Colonic mucosa (tissue), 4 donors: ENCODE data around the gene ZNF785. TPM values are rescaled to one million over a fixed set of nuclear protein-coding genes. Genes with fewer than 3 reads are reported as not detected.

Experiments used
- DNase-seq: peaks from one replicate; pipeline ENCODE4 v3.0.0-alpha.2; 2020
- H3K27ac ChIP-seq: fragments of 200-600 bp; one replicate; pipeline ENCODE4 v1.8.0; 2021
- H3K27me3 ChIP-seq: fragments of 200-600 bp; one replicate; pipeline ENCODE4 v1.8.0; 2021
- H3K36me3 ChIP-seq: fragments of 200-600 bp; one replicate; pipeline ENCODE4 v1.8.0; 2021
- H3K4me1 ChIP-seq: fragments of 200-600 bp; one replicate; pipeline ENCODE4 v1.8.0; 2021; ENCODE audit warnings: mild to moderate bottlenecking
- H3K4me3 ChIP-seq: fragments of 200-600 bp; one replicate; pipeline ENCODE4 v1.8.0; 2021
- H3K9ac ChIP-seq, 2 donors: one replicate each; pipeline ENCODE4 v1.7.0; 2013; ENCODE audit warnings: control low read depth in 2 of 2, low read depth in 2 of 2, low read length in 2 of 2
- H3K9me3 ChIP-seq: fragments of 200-600 bp; one replicate; pipeline ENCODE4 v1.8.0; 2021
- CTCF ChIP-seq: fragments of 200-600 bp; IDR thresholded peaks from one replicate; pipeline ENCODE4 v1.8.0; 2022; ENCODE audit warnings: antibody characterized with exemption, mild to moderate bottlenecking
- intact Hi-C: fragments of 100-400 bp; cut with DNase I; formaldehyde crosslinking; loops from one replicate; pipeline ENCODE4 v1.14.1; 2022
- total RNA-seq, 2 donors: library from RNA; stranded (reverse); fragmentation: NEBNext Ultra II Directional in 1 of 2; extraction: Animal tissue kit (Norgen Biotek cat#: 25700) in 1 of 2; gene quantifications; one replicate each; pipeline ENCODE4 v1.2.1, GENCODE V29; 2021
- donor health status: healthy.
- donor health status: DM: no; HTN: no; CAD: no.
- donor health status: DM: no; HTN: no; CAD: no.

ZNF785 gene
- total RNA-seq, 2 donors from 2014 or later, result 12.7 to 13.3 TPM

- Histone ChIP-seq H3K36me3 (no peaks in the 10 kb centered on the region), H3K4me3 (no peak overlapping the region), H3K9ac (no peak overlapping the region), H3K9me3 (no peaks in the 10 kb centered on the region), H3K27me3 (no peaks in the 10 kb centered on the region), H3K4me1 (peaks cover 7% of the 10 kb centered on the region), H3K27ac (no peak overlapping the region)
- DNase-seq, result no peak
- intact Hi-C loops, result no loop called here
- no peak for TF ChIP-seq CTCF
Measured at GRCh38 chr16:30552956-30553355, 32.5 kb downstream of the ZNF785 start.

- Histone ChIP-seq H3K36me3 (no peaks in the 10 kb centered on the region), H3K4me1 (peaks cover 4% of the 10 kb centered on the region), H3K4me3 (no peak overlapping the region), H3K27ac (no peak overlapping the region), H3K9ac (no peak overlapping the region), H3K9me3 (no peaks in the 10 kb centered on the region), H3K27me3 (no peaks in the 10 kb centered on the region)
- intact Hi-C loops, result no loop called here
- no peak for TF ChIP-seq CTCF
- no peak for DNase-seq
Measured at GRCh38 chr16:30551781-30552180, 33.7 kb downstream of the ZNF785 start.

GRCh38 chr16:30548416-30549253, 36.9 kb downstream of the ZNF785 start:
- H3K4me1 ChIP-seq, result no peaks in the 10 kb centered on the region
- peak; percentile 41 for DNase-seq

GRCh38 chr16:30546115-30546514, 39.4 kb downstream of the ZNF785 start:
- no peaks in the 10 kb centered on the region for H3K9me3 ChIP-seq
- no peaks in the 10 kb centered on the region for H3K36me3 ChIP-seq
- H3K4me1 ChIP-seq, result peaks cover under 1% of the 10 kb centered on the region
- H3K27ac ChIP-seq, result no peak overlapping the region
- no peaks in the 10 kb centered on the region for H3K27me3 ChIP-seq
- TF ChIP-seq CTCF, result no peak
- intact Hi-C loops, result no loop called here
- H3K9ac ChIP-seq, result no peak overlapping the region
- no peak for DNase-seq
- H3K4me3 ChIP-seq, result no peak overlapping the region

More at GRCh38 chr16:30548416-30549253, 36.9 kb downstream of the ZNF785 start:
- no peak overlapping the region for H3K9ac ChIP-seq
- H3K36me3 ChIP-seq, result no peaks in the 10 kb centered on the region
- intact Hi-C loops, result no loop called here
- H3K4me3 ChIP-seq, result no peak overlapping the region
- H3K27ac ChIP-seq, result peak overlapping the region; percentile 44
- H3K27me3 ChIP-seq, result no peaks in the 10 kb centered on the region
- H3K9me3 ChIP-seq, result no peaks in the 10 kb centered on the region
- no peak for TF ChIP-seq CTCF

- no peak for DNase-seq
- Histone ChIP-seq H3K4me1 (peaks cover 6% of the 10 kb centered on the region), H3K4me3 (no peak overlapping the region), H3K27ac (no peak overlapping the region), H3K9ac (no peak overlapping the region), H3K27me3 (no peaks in the 10 kb centered on the region), H3K9me3 (no peaks in the 10 kb centered on the region), H3K36me3 (no peaks in the 10 kb centered on the region)
- TF ChIP-seq CTCF, result no peak
- intact Hi-C loops, result no loop called here
Measured at GRCh38 chr16:30543067-30543466, 42.4 kb downstream of the ZNF785 start.
